Raji (cell line): ENCODE results near the gene PXN.

Source experiments
- POLR2A ChIP-seq: IDR thresholded peaks from 2 replicates; pipeline ENCODE4 v1.6.1; 2011; ENCODE audit warnings: low read depth, low read length, control low read depth; ENCODE audit not compliant: insufficient read depth

Gene PXN

DNA sequence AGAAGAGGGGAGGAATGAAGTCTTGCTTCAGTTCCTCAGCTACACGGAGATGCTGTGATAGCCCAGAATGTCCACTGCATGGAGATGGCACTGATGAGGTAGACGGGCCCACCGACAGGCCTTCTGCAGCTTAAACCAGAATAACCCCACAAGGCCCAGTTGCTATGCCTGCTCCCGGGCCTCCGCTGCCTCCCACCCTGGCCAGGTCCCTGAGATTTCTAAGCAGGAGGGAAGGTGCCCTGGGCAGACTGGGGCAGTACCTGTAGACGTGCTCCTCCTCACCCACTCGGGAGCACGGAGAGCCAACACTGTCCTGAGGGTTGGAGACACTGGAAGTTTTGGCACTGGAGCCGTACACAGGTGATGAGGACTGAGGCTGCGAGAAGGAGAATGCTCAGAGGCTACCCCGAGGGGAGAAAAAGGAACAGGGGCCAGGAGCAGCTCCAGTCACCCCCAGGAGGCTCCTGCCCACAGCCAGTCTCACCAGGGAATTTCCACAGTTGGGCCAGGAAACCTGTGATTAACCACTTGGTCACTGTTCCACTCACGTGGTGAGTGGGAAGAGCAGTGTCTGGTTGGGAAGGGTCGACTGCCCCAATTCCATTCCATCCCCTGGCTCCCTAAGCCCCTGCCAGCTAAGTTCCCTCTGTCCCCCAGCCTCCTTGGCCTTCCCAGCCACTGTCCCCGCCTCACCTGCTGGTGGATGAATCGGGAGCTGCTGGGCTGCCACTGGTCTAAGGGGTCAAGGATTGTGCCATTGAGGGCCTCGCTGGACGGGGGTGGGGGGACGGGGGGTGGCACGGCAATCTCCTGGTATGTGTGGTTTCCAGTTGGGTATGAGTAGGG, 41.8 kb downstream of the PXN start:
- TF ChIP-seq POLR2A, result no peak

DNA sequence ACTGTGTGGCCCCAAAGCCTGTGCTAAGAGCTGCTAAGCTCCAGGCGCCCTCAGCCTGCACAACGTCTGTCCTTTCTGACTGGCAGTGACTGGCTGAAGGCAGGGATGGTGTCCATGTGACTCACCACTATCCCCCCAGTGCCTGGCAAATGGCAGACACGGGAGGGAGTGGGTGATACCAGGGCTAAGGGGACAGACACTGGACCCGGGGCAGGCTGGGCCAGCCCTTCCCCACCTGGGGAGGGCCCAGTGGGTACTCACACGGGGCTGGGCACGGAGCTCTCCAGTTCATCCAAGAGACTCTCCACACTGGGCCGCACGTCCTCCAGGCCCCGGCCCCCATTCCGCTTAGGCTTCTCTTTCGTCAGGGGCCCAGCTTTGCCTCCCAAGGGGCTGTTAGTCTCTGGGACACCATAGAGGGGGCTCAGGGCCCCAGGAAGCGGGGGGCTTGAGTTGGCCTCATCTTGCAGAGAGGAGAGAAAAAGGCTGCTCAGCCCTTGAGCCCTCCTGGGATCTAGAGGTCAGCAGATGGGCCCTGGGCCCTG, 43.2 kb downstream of the PXN start:
- TF ChIP-seq POLR2A, result no peak

DNA sequence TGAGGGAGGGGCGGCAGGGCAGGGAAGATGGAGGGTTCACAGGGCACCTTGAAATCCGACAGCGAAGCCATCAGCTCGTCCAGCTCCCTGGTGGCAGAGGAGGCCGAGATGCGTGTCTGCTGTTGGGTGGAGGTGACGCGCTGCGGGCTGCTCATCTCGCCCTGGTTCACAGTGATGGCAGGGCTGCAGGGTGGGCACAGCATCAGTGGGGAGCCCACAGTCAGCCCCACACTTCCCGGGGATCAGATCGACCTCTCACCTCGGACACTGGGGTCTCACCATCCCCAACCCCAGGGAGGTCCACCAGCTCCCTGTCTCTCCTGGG, 44.0 kb downstream of the PXN start:
- no peak for TF ChIP-seq POLR2A

DNA sequence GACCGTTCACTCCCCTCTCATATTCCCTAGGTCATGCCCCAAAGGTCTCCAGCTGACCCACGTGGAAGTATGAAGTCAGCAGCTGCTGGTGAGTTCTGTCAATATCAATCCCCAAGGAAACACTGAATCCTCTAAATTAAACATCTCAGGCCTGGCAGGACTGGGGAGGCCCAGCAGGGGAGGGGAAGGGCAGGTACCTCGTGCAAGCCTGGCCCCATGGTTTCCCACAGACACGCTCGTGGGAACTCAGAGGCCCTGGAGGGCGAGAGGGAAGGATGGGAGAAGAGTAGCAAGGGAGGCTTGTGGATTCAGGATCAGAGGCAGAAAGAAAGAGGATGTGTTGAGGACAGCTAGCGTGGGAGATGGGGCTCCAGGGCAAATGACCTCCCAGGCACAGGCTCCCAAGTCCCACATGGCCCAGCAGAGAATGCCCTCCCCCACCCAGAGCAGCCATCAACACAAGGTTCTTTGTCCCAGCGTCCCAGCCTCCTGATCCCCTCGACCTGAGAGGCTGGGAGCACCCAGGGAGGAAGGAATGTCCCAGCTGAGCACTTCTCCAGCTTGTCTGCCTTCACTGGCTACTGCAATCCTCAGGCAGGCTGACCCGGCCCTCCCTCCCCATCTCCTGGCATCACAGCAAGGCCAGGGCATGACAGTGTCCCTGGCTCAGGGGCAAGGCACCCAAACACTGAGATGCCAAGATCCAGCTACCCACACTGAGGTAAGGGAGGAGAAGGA, 44.5 kb downstream of the PXN start:
- TF ChIP-seq POLR2A, result no peak

DNA sequence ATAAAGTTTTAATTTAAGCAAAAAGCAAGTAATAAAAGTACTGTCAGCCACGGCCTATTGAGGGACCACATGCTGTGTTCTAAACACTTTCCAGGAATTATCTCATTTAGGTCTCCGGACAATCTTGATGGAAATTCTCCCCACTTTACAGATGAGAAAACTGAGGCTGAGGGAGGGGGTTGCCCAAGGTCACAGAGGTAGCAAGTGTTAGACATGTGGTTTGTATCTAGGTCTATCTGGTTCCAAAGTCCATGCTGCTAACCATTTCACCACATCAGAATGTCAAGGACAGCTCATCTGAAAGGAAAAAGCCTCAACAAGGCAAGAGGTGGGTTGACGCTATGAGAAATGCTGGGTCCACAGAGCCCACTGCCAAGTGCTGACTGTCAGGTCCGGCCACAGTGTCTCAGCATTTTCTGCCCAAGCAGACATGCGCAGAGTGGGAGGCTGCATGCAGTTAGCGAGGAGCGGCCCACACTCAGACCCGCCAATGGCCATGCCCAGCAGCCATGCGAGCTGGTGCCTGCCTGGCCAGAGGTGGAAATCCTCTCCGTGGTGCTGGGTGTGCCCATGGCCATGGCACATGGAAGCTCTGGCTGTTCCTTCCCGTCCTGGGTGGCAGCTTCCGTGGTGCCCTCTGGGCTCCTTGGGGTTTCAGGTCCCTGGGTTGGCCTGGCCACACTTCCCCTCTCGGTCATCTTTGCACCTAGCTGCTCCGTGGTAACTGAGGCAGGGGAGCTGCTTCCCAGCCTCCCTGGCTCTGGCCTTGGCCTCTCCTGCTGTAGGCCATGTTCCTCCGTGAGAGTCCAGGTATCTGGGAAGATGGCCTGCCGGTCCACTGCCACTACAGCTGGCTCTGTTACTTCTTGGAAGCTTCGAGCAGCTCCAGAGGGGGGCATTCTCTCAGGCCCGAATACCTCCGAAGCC, 46.6 kb downstream of the PXN start:
- no peak for TF ChIP-seq POLR2A

DNA sequence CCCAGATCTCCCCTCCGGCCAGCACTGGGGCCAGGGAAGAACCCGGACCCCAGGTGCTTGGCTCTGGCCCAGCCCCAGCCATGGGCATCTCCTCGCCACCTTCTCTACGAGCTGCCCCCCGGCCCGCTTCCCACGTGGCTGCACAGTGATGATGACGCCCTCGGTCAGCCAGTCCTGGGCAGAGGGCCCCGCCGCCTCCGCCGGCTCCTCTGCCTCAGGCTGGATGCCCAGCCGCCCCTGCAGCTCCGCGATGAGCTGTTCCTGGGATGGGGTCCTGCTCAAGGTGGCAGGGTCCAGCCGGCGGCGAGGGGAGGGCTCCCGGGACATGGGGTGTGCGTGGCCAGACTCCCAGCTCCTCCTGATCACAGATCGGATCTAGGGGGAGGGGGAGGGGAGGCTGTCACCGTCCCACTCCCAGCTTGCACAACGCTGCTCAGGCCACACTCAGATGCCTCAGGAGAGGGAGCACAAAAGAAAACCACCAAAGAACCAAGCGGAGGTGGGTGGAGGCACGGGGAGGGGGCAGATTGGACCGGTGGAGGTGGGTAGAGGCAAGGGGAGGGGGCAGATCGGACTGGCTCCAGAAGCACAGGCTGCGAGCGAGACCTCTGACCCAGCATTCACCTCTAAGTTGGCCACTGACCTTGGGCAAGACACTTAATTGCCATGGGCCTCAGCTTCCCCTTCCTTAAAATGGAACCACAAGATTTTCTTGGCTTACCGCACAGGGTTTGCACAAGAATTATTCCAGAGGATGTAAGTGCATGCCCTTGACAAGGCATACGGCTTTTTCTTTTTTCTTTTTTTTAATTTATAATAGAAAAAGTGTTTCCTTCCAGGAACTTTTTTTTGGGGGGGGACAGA, 48.6 kb downstream of the PXN start:
- no peak for TF ChIP-seq POLR2A

DNA sequence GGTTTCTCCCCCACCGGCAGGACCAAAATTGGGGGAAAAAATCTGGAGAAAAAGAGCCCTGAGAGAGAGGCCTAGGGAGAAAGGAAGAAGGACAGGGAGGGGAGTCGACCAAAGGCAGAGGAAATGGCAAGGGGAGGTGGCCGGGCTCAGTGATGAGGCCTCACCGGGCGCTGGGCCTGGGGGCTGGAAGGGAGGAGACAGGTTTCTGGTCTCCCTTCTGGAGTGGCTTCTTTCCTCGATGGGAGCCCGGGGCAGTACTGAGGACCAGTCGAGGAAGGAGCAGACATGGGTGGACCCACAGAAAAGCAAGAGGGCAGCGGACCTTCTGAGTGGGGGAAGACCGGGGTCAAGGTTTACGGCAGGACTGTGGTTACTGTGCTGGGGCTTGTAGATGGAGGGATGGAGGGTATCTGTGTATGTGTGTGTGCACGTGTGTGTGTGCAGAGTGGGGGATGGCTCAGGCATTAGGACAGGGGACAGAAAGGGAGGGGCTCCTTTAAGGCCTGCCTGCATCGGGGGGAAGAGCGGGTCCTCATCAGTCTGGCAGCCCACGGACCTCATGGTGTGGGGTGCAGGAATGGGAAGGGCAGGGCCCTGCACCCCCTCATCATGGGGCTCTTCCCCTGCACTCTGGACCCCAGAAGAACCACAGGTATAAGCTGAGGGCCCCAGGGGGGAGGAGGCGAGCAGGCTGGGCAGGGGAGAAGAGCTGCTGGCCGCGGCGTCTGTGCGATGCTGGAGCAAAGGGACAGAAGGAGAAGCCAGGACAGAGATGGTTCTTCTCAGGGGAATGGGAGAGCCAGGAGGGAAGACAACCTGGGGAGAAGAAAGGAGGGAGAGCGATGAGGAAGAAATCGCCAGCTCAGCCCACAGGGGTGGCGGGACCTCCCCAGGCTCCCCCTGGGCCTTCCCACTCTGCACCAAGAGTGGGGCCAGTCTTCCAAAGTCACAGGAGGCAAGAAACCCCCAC, 49.5 kb downstream of the PXN start:
- no peak for TF ChIP-seq POLR2A

DNA sequence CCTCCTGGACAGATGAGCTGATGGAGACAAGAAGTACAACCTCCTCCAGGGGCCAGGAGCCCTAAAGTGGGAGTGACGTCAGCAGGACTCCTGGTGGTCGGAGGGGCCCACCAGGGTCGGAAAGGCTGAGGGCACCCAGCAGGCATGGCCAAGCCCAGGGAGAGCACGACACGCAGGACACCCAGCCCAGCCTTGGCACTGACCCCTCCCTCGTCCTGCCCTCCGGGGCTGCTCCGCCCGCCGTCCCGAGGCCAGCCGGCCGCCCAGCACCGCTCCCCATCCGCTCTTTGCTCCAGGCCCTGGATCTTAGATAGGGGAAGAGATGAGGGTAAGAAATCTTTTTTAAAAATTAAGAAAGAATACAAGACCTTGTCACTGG, 50.2 kb downstream of the PXN start:
- no peak for TF ChIP-seq POLR2A

DNA sequence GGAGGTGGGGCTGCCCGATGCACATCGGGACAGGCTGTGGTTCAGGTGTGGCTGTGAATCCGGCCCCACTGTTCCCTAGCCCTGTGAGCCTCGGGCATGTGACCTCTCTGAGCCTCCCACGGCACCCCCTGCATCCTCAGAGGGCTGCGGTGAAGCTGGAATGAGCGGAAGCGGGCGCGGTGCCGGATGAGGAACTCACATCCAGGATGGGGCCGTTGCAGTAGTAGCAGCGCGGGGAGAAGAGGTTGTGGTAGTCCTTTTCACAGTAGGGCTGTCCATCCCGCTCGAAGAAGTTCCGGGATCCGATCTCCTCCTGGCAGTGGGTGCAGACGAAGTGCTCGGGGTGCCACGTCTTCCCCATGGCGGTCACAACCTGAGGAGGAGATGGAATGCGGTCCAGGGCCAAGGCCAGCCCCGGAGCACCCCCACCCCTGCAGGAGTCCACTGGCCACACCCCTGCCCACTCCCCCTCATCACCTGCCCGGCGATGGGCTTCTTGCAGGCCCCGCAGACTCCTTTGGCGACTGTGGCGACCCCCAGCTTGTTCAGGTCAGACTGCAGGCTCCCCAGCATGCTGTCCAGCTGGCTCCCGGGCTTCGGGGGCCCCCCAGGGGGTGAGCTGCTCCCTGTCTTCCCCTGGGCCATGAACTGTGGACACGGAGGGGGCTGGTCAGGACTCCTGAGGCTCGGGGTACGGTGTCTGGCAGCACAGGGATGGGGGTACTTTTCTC, 50.7 kb downstream of the PXN start:
- no peak for TF ChIP-seq POLR2A

DNA sequence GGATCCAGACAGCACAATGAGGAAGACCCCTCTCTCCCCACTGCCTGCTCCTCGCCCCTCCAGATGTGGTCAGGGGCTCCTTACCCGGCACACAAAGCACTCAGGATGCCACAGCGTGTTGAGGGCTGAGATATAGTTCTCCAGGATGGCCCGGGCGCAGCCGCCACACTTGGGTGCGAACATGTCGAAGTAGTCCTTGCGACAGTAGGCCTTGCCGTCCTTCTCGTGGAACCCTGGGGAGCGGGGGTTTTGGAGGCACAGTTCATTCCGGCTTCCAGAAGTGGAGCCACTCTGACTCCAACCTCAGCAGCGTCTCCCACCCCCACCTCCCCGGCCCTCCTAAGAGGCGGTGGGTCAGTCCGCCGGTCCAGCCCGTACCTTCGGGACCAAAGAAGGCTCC, 51.8 kb downstream of the PXN start:
- no peak for TF ChIP-seq POLR2A

DNA sequence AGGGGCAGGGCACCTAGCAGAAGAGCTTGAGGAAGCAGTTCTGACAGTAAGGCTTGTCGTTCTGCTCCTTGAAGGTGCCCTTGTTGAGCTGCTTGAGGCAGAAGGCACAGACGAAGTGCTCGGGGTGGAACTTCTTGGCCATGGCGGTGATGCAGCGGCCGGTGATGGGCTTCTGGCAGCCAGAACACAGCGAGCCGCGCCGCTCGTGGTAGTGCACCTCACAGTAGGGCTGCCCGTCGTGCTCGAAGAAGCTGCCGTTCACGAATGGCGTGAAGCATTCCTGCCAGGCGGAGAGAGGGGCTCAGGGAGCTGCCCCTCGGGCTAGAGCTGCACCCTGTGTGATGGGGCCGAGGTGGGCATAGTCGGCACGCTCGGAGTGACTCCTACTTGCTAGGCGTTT, 53.2 kb downstream of the PXN start:
- no peak for TF ChIP-seq POLR2A

DNA sequence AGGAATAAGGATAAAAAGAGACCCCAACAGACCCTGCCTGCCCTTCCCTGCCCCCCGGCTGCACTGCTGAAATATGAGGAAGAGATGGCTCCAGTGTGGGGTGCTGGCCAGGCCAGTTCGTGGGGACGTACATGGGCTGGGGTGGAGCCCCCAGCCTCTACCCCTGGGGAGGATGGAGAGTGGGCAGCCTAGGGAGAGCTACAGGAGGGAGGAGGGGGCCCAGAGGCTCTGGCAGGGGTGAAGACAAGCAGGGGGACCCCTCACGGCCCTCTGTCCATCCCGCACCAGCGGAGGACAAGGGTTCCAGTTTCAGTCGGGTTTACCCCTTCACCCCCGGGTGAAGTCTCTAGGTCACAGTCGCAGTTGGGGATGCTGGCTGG, 53.6 kb downstream of the PXN start:
- TF ChIP-seq POLR2A, result no peak
